NB4 (cell line): Measurements from ENCODE around the gene BTBD9.

Source experiments
- DNase-seq: peaks from one replicate; pipeline ENCODE4 v3.0.0; 2010; ENCODE audit warnings: low read depth
- H3K4me3 ChIP-seq: one replicate; pipeline ENCODE4 v1.5.1; 2011; ENCODE audit warnings: mild to moderate bottlenecking, low read depth, low read length, moderate library complexity
- CTCF ChIP-seq: IDR thresholded peaks from one replicate; pipeline ENCODE4 v1.5.1; 2012; ENCODE audit warnings: low read depth, low read length
- MAX ChIP-seq: IDR thresholded peaks from 2 replicates; pipeline ENCODE4 v1.6.1; 2011; ENCODE audit warnings: low read depth, low read length
- MYC ChIP-seq: IDR thresholded peaks from 2 replicates; pipeline ENCODE4 v1.6.1; 2011; ENCODE audit warnings: low read depth, low read length
- POLR2A ChIP-seq: IDR thresholded peaks from 2 replicates; pipeline ENCODE4 v1.6.1; 2011; ENCODE audit warnings: mild to moderate bottlenecking; ENCODE audit not compliant: insufficient read length; ENCODE audit errors: extremely low read depth

Gene BTBD9

GRCh38 chr6:38599966-38600550 is 39.7 kb downstream of the BTBD9 start:
- TF ChIP-seq POLR2A (no peak), MAX (no peak), CTCF (no peak), MYC (no peak)
- no peak overlapping the region for H3K4me3 ChIP-seq
- DNase-seq = no peak

GRCh38 chr6:38599261-38599660 is 40.5 kb downstream of the BTBD9 start:
- TF ChIP-seq MYC = no peak
- H3K4me3 ChIP-seq = no peak overlapping the region
- DNase-seq = no peak

- no peak for DNase-seq
- TF ChIP-seq CTCF (no peak), MAX (no peak), POLR2A (no peak), MYC (no peak)
- no peak overlapping the region for H3K4me3 ChIP-seq
Measured at GRCh38 chr6:38593998-38594665, 45.6 kb downstream of the BTBD9 start.

- no peak for TF ChIP-seq CTCF
- no peak for TF ChIP-seq POLR2A
- no peak for TF ChIP-seq MAX
- no peak for TF ChIP-seq MYC
- DNase-seq = no peak
- no peak overlapping the region for H3K4me3 ChIP-seq
Measured at GRCh38 chr6:38593409-38593808, 46.3 kb downstream of the BTBD9 start.

GRCh38 chr6:38591439-38591838 is 48.3 kb downstream of the BTBD9 start:
- no peak overlapping the region for H3K4me3 ChIP-seq
- TF ChIP-seq MYC (no peak), POLR2A (no peak), CTCF (no peak), MAX (no peak)
- no peak for DNase-seq

GRCh38 chr6:38589367-38589720 is 50.4 kb downstream of the BTBD9 start:
- no peak overlapping the region for H3K4me3 ChIP-seq
- DNase-seq = no peak
- TF ChIP-seq POLR2A (no peak), MAX (no peak), MYC (no peak), CTCF (no peak)
